Left lung (tissue), 10 donors: Measurements from ENCODE around the gene GOLGA6L7. TPM values are rescaled to one million over a fixed set of nuclear protein-coding genes. Genes with fewer than 3 reads are reported as not detected.
"Not testable (repeated sequence)": the region's sequence is repeated elsewhere in the genome, so short reads cannot be mapped to it uniquely, and the experiment has no call there.

Source experiments
- ATAC-seq: fragments of 200-7000 bp; cut with Tn5 transposase; one replicate; pipeline ENCODE4 v1.9.1; 2020; ENCODE audit warnings: moderate library complexity
- DNase-seq, 4 donors: peaks; one replicate each; pipeline ENCODE4 v3.0.0-alpha.2; 2013 to 2020
- H3K27ac ChIP-seq, 2 donors: fragments of 200-600 bp; sonication (generic) in 1 of 2; one replicate each; pipeline versions ENCODE4 v1.5.0 to v1.8.0; 2020 to 2021
- H3K27me3 ChIP-seq, 2 donors: fragments of 200-600 bp; sonication (generic) in 1 of 2; one replicate each; pipeline versions ENCODE4 v1.5.0 to v1.8.0; 2020 to 2021
- H3K36me3 ChIP-seq, 2 donors: fragments of 200-600 bp; sonication (generic) in 1 of 2; one replicate each; pipeline versions ENCODE4 v1.5.0 to v1.8.0; 2020 to 2021
- H3K4me1 ChIP-seq, 2 donors: fragments of 200-600 bp; one replicate each; pipeline ENCODE4 v1.8.0; 2021
- H3K4me3 ChIP-seq, 2 donors: fragments of 200-600 bp; sonication (generic) in 1 of 2; one replicate each; pipeline versions ENCODE4 v1.5.0 to v1.8.0; 2020 to 2021; ENCODE audit warnings: mild to moderate bottlenecking in 1 of 2
- H3K9me3 ChIP-seq, 2 donors: fragments of 200-600 bp; sonication (generic) in 1 of 2; one replicate each; pipeline versions ENCODE4 v1.5.0 to v1.8.0; 2020 to 2021
- intact Hi-C, 2 donors: fragments of 100-400 bp; cut with DNase I; formaldehyde crosslinking; loops; one replicate each; pipeline versions ENCODE4 v1.11.2 to v1.14.2; 2022
- polyA plus RNA-seq, 6 donors: library from polyadenylated mRNA; unstranded; fragments of 120-200 nt; gene quantifications; one replicate each; pipeline ENCODE4 v1.2.1, GENCODE V29; 2013; ENCODE audit not compliant: insufficient read length in 6 of 6
- total RNA-seq, 2 donors: library from RNA; stranded (reverse); fragmentation: NEBNext Ultra II Directional; extraction: Animal tissue kit (Norgen Biotek cat#: 25700); gene quantifications; one replicate each; pipeline ENCODE4 v1.2.1, GENCODE V29; 2021
- donor health status: DM: no; HTN: yes; CAD: no.
- donor health status: DM: no; HTN: no; CAD: no.

GOLGA6L7 gene
- total and polyA plus RNA-seq, 8 donors, result 0.33 to 1.4 (median 0.95) TPM; not detected in 2

- not testable (repeated sequence) for H3K4me1 ChIP-seq, ATAC-seq
Observed at GRCh38 chr15:28844147-28844546, 4.3 kb downstream of the GOLGA6L7 start.

DNA sequence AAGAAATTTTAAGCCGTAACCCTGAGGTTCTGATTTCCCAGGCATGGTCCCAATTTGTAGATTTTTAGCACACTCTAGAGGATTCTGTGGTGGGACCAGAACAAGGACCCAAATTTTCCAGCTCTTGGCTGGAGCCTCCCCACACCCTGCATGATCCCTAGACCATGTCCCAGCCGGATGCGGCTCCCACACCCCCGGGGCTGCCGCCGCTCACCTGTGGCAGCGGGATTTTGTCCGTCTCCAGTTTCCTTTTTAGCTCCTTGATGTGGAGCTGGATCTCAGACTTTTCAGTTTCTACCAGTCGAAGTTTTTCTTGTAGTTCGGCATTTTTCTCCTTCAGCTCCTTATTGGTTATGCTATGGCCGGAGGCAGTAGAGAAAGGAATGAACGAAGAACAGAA, 4.9 kb downstream of the GOLGA6L7 start:
- intact Hi-C loops, H3K27ac ChIP-seq, H3K4me1 ChIP-seq, H3K9me3 ChIP-seq, H3K4me3 ChIP-seq, ATAC-seq, DNase-seq, H3K36me3 ChIP-seq, H3K27me3 ChIP-seq: not testable (repeated sequence)

More at GRCh38 chr15:28844147-28844546, 4.3 kb downstream of the GOLGA6L7 start:
- intact Hi-C loops, H3K9me3 ChIP-seq, H3K4me3 ChIP-seq, DNase-seq, H3K27me3 ChIP-seq, H3K36me3 ChIP-seq, H3K27ac ChIP-seq: not testable (repeated sequence)

GRCh38 chr15:28842210-28842609, 6.2 kb downstream of the GOLGA6L7 start:
- intact Hi-C loops, H3K27me3 ChIP-seq, H3K4me1 ChIP-seq, ATAC-seq, H3K4me3 ChIP-seq, H3K9me3 ChIP-seq, DNase-seq, H3K36me3 ChIP-seq, H3K27ac ChIP-seq: not testable (repeated sequence)

- intact Hi-C loops, H3K27me3 ChIP-seq, H3K4me3 ChIP-seq, H3K27ac ChIP-seq, ATAC-seq, H3K4me1 ChIP-seq, DNase-seq, H3K9me3 ChIP-seq, H3K36me3 ChIP-seq: not testable (repeated sequence)
Observed at GRCh38 chr15:28840285-28840684, 8.2 kb downstream of the GOLGA6L7 start.

DNA sequence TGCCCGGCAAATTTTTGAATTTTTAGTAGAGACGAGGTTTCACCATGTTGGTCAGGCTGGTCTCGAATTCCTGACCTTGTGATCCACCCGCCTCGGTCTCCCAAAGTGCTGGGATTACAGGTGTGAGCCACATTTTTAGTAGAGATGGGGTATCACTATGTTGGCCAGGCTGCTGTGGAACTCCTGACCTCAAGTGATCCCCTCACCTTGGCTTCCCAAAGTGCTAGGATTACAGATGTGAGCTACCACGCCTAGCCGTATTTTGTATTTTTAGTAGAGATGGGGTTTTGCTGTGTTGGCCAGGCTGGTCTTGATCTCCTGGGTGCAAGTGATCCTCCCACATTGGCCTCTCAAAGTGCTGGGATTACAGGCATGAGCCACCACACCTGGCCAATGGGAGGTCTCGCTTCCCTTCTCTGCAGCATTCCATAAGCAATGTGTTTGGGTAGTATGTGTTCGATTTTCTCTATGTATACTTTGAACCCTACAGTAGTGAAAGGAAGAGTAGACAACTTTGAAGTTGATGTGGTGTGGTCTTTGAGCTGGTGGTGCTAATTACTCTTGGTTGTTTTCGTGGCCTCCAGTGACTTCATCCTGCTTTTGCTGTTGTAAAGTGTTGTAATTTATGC, 13.4 kb downstream of the GOLGA6L7 start:
- H3K27me3 ChIP-seq, result peaks cover 0 to 15% of the 10 kb centered on the region in 2 donors

DNA sequence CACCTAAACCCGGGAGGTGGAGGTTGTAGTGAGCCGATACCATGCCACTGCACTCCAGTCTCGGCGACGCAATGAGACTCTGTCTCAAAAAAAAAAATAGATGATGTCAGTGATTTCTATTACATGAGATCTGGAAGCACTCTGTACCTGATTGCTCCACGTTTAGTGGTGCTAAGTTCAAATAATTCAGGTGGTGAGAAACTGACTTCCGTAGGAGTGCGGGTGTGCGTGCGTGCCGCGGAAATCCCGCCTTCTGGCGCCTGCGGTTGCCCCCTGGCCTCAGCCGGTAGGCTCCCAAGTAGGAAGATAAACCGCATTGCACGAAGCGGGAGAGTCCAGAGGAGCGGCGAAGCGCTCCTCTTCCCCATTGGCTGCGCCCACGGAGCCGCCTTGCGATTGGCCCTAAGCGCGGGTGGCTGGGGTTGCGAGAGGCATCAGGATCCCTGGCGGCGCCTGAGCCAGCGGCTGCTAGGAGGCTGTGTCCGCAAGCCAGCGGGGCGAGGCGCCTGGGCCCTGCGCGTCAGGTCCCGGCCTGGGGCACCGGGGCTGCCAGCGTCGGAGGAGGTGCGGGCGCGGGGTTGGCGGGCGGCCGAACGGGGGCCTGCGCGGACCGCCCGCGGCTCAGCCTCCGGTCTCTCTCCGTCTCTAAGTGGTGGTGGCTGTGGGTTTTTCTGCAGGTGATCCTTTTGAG, 16.4 kb downstream of the GOLGA6L7 start:
- peak; percentile 26 to 86 (median 55) for DNase-seq
- intact Hi-C loops, result not testable (repeated sequence)
- peak overlapping the region in 1 of 2 donors; percentile 17 for H3K4me3 ChIP-seq

More for the DNA sequence above, 13.4 kb downstream of the GOLGA6L7 start:
- DNase-seq, H3K27ac ChIP-seq, H3K4me1 ChIP-seq, H3K36me3 ChIP-seq, H3K9me3 ChIP-seq, H3K4me3 ChIP-seq, ATAC-seq, intact Hi-C loops: not testable (repeated sequence)

GRCh38 chr15:28821420-28821819, 27.0 kb downstream of the GOLGA6L7 start:
- H3K4me1 ChIP-seq, intact Hi-C loops, ATAC-seq, H3K9me3 ChIP-seq, H3K27ac ChIP-seq, H3K4me3 ChIP-seq, H3K36me3 ChIP-seq, H3K27me3 ChIP-seq: not testable (repeated sequence)
- DNase-seq, result peak in 2 of 4 donors; percentile 4 to 21

More for the DNA sequence above, 16.4 kb downstream of the GOLGA6L7 start:
- ATAC-seq, result peak; percentile 80
- H3K9me3 ChIP-seq, H3K36me3 ChIP-seq, H3K27ac ChIP-seq, H3K4me1 ChIP-seq: not testable (repeated sequence)
- H3K27me3 ChIP-seq, result peaks cover 0 to 15% of the 10 kb centered on the region in 2 donors

DNA sequence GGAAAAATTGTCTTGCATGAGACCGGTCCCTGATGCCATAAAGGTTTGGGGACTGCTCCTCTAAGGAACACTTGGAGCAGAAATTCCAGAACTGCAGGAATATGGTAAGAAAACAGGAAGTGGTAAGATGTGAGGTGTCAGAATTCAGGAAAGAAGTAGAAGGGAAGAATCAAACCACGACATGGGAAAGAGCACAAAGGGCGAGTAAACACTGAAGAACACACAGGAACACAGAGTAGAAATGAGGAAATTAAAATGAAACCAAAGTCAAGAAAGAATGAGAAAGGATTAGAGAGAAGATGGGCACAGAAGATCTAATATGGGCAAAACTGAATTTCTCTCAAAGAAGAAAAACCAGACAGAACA, 28.5 kb downstream of the GOLGA6L7 start:
- H3K27ac ChIP-seq, H3K36me3 ChIP-seq, ATAC-seq, H3K9me3 ChIP-seq, H3K4me1 ChIP-seq, H3K27me3 ChIP-seq, H3K4me3 ChIP-seq, intact Hi-C loops, DNase-seq: not testable (repeated sequence)

- H3K27ac ChIP-seq, H3K36me3 ChIP-seq, H3K4me3 ChIP-seq, H3K4me1 ChIP-seq, H3K27me3 ChIP-seq, intact Hi-C loops, H3K9me3 ChIP-seq, DNase-seq, ATAC-seq: not testable (repeated sequence)
Observed at GRCh38 chr15:28819019-28819929, 29.2 kb downstream of the GOLGA6L7 start.

DNA sequence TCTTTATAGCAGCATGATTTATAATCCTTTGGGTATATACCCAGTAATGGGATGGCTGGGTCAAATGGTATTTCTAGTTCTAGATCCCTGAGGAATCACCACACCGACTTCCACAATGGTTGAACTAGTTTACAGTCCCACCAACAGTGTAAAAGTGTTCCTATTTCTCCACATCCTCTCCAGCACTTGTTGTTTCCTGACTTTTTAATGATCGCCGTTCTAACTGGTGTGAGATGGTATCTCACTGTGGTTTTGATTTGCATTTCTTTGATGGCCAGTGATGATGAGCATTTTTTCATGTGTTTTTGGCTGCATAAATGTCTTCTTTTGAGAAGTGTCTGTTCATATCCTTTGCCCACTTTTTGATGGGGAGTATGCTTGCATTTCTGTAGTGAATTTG, 30.3 kb downstream of the GOLGA6L7 start:
- intact Hi-C loops, H3K27me3 ChIP-seq, H3K27ac ChIP-seq, H3K4me3 ChIP-seq, DNase-seq, ATAC-seq, H3K9me3 ChIP-seq, H3K4me1 ChIP-seq, H3K36me3 ChIP-seq: not testable (repeated sequence)

- intact Hi-C loops, H3K9me3 ChIP-seq: not testable (repeated sequence)
Observed at GRCh38 chr15:28814059-28814458, 34.4 kb downstream of the GOLGA6L7 start.

DNA sequence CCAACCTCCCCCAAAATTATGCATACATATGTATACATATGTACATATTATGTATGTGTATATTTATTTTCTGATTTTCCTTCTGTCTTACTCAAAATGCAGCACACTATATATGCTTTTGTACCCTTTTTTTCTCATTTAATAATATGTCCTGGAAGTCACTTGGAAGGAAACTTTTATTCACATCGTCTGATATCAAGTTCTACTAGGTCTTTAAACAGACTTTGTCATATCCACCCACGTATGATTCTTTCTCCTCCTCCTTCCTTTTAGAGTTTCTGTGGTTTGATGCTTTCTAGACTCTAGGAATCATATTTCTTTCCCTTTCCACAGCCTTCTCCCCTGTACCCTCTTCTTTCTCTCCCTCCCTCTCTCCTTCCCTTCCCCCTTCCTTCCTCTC, 35.1 kb downstream of the GOLGA6L7 start:
- intact Hi-C loops, H3K27me3 ChIP-seq, H3K4me1 ChIP-seq, H3K9me3 ChIP-seq, H3K4me3 ChIP-seq, H3K27ac ChIP-seq, H3K36me3 ChIP-seq, DNase-seq, ATAC-seq: not testable (repeated sequence)

More at GRCh38 chr15:28814059-28814458, 34.4 kb downstream of the GOLGA6L7 start:
- not testable (repeated sequence) for H3K4me3 ChIP-seq, H3K36me3 ChIP-seq, DNase-seq, H3K4me1 ChIP-seq, ATAC-seq, H3K27ac ChIP-seq, H3K27me3 ChIP-seq
